ENCODE results near the gene CAPN7.

Gene CAPN7

DNA sequence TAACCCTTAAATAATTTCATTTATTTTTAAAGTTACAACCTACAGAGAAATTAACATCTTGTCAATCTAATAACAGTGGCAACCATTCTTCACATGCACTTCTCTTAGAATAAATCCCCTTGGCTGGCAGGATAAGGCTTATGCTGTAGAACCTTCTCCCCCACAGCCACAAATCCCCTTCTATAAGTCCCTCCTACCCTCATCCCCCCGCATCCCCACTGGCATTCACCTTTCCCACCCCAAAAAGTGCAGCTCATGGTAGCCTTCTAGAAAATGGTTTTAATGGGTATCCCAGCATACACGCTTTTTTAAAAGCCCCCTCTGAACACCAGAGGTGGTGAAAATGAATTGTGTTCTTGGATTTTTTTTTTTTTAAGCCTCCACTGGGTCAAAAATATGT is 49.2 kb downstream of the CAPN7 start:
- DNase-seq, result no peak

DNA sequence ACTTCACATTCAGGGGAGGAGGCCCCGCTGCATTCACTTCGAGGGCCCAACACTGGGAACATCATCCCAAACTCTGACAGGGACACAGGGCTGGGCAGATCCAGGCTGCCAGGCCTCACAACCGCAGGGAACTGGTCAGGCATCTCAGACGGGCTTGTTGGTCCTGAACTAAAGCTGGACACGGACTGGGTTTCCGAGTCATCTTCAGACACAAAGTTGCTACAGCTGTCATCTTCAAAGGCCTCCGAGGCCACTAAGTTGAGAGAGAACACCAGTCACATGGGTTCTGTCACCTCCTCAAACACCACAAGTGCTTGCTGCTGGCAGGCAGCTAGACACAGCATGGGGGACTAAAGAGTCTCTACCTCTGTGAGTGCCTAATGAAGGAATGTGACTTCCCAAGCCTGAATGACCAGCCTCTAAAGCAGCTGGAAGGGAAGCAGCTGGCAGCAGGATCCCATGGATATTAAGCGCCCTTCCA is 50.9 kb downstream of the CAPN7 start:
- no peak for DNase-seq

DNA sequence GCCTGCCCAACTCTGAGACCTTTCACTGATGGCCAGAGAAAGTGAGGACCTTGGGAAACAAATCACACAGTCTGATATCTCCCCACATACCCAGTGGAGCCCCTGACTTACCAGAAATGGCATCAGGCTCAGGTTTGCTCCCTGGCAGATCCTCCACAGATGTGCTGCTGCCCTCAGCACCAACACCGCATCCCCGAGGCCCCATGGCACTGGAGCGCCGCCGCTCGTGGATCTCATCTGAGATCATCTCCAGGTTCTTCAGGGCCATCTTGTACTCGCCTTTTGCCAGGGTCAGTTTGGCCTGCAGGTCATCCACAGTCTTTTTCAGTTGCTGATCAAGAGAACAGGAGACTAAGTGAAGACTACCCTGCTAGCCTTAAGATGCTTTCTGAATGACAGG is 52.7 kb downstream of the CAPN7 start:
- DNase-seq, result no peak

DNA sequence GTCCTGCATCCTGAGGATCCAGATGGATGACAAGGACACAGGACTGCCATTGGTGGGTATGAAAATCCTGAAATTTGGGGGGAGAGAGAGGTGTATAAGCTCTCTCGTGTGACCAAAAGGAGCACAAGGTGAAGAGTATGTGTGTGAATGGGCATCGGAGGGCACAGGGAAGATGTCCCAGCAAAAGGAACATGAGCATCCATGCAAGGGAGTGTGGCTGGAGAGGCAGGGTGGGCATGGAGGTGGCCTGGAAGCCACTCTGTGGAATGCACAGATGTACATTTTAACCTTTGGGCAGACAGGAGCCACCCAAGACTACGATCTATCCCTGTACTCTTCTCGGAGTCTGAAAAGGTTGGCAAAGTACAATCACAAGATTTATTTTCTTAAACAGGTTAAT is 54.5 kb downstream of the CAPN7 start:
- no peak for DNase-seq

DNA sequence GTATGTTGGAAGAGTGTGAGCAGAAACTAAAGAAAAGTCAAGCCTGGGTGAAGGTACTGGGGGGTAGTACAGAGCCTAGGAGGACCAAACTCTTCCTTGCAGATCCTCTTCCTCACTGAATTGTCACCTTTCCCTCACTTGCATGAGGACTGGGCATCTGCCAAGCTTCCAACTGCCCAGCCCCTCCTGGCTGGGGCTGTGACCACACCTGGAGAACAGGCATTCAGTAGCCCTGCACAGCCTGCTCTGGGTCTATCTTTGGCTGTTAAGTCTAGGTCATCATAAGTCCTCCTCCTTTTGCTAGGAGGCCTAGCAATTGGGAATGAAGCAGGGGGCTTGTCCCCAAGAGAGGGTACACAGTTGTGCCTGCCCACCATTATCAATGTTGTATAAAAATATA is 55.2 kb downstream of the CAPN7 start:
- DNase-seq, result no peak

DNA sequence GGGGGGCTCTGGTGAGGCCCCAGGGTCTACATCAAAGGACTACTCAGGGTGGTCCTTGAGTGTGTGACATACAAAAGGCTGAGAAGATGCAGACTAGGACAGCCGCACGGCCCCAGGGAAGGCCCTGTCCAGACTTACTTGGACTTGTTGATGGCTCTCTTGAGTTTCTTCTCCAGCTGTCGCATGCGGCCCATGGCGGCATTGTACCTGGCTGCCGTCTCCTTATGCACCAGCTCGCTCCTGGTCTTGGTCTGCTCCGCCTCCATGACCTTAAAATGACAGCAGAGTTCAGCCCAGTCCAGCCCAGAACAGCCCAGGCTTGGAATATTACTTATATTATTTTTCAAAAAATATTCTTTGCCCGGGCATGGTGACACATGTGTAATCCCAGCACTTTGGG is 56.0 kb downstream of the CAPN7 start:
- no peak for DNase-seq

DNA sequence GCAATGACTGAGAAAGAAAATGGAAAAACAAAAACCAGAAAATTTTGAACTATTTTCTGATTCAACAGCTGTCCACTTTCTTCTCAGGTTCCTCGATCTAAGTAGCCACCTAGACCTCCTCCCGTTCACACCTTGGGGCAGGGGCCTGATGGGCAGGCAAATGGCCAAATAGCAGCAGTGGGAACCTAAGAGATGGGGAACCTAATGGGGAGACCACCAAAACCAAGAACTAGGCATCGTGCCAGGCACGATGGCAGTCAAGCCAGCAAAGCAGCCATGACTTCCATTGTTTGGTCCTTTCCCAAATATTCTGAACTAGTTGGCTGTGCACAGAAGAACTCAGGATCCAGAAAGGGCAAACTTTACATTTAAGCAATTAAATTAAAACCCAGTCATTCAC is 57.1 kb downstream of the CAPN7 start:
- no peak for DNase-seq

DNA sequence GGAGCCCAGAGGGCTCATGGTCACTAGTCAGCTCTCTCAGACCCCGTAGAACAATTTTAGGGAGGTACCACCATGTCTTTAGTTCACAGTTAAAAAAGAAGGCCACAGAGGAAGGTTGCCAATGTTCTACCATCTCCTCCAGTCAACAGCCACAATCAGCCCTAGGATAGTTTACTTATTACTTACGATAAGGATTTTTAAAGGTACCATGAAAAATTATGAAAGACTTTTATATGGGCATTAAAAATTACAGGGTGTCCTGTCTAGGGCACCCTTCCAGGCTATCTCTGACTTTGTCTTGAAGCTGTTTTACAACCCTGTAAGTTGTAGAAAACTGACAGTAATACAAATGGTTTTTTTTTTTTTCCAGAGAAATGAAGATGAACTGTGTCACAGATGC is 57.9 kb downstream of the CAPN7 start:
- no peak for DNase-seq

DNA sequence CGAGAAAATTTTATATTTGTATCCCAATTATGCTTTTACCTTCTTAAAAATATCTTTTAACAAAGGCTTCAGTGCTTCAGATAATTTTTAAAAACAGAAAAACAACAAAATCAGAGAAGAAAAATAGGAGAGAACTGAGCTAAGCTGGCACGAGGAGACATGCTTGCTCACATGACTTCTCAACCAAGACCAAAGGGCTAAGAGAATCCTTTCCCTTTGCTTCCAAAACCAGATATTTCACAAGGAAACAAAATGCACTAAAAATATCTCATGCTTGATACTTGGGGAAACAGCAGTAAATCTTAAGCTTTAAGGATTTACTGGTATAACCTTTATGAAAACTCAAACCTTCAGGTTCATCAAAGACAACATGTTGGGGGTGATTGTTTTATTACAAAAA is 58.4 kb downstream of the CAPN7 start:
- no peak for DNase-seq

DNA sequence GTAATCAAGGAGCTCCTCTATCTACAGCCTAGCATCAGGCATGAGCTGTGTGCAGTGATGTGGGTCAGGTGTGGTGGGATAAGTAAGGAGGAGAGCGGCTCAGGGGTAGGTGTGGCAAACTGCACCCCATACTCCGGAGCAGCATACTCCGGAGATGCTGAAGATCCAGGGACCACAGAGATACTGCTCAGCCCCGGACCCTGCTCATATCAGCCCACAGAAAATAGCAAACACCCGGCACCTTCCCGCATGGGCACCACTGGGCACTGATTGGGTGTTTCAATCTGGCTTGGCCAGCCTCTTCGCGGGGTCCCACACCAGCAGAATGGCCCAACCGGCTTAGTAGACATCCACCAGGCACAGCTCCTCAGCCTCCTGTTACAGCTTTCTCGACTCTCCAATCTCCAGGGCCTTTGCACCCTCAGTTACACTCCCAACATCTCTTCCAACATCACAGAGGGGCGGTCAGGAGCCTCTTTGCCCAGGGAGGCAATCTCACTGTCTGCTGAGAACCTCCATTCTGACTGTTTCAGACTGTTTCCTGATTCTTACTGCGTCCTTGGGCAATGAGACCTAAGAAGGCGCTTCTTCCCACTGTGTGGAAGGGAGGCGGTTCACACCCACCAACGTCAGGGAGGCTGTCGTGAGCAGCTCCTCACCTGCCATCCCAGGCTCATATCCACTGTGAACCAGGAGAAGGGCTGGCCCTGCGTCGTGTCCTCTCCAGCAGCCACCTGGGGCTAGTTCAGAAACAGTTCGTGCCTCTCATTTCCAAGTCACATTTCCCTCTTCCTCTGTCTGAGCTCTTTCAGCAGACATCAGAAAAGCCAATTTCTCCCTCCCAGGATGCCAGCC is 59.8 kb downstream of the CAPN7 start:
- no peak for DNase-seq

DNA sequence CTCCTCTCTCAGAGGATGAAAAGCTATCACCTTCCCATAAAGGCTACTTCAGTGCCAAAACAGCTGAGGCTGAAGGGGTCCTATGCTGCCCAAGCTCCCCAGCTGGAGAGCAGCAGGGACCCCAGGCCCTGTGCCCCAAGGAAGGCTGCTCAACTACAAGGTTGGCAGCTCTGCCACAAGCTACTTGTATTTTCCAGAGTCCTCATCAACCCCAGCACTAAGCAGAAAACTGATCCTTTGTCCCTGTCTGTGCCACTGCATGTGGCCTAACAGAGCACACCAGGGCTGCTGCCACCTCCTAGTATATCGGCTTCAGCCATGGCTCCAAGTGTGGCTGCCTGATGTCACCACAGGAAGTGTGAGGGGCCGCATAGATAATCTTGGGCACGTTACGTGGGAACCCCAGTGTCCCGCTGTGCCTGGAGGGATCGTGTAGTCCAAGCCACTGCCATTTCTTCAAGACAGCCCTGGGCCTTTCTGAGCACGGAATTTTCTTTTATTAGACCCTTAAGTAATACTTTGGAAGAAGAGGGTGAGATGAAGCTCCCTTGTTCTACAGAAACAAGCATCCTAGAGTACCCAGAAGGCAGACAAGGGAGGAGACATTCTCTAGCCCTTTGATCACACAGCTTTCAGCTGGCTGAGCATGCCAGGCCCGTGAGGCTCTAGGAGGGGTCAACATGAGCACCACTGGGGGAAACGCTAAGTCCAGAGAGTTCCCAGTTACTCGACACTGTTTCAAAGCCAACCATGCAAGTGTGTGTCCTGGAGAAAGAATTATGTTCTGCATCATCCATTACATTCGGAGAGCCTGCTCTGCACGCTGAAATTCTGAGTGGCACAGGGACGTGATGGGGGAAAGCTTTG is 60.7 kb downstream of the CAPN7 start:
- DNase-seq, result no peak

DNA sequence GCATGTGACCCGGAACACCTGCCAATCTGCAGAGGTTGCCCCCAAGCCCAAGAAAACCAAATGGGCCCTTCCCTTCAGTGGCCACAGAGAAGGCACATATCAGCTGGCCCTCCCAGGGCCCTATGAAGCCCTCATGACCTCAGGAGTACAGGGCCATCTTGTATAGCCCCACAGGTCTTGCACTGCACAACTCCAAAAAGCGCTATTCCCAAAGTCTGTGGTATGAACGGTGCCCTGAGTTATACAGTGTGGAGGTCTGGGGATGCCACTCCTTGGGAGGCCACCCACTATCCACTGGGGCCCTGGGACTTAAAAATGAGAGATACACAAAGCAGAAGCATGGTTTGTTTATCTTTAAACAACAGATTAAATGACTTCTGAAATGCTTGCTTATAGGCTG is 61.5 kb downstream of the CAPN7 start:
- DNase-seq, result no peak

DNA sequence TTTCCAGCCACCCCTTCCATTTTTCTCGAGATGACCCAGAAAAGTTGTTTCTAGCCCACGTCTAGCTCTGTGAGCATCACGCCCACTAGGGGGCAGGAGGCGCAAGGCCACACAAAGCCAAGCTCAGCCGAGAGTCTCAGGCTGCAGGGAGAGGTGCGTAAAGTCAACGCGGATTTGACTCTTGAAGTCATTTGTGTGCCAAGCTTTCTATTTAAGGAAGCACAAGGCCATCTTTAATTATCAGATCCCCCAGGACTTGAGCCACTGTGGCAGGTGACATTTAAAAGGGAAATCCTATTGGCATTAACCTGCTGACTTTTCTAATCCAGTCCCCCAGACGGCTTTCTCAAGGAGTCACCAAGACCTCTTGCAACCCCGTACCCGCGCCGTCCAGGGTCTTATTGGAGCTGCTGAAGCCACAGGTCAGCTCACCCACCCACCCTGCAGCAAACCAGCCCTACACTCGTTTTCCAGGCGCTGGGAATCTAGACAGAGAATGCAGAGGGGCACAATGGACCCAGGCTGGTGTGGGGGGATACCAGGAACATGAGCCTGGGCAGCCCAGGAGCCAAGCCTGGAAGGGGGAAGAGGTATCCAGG is 62.1 kb downstream of the CAPN7 start:
- peak; percentile 91 for DNase-seq

DNA sequence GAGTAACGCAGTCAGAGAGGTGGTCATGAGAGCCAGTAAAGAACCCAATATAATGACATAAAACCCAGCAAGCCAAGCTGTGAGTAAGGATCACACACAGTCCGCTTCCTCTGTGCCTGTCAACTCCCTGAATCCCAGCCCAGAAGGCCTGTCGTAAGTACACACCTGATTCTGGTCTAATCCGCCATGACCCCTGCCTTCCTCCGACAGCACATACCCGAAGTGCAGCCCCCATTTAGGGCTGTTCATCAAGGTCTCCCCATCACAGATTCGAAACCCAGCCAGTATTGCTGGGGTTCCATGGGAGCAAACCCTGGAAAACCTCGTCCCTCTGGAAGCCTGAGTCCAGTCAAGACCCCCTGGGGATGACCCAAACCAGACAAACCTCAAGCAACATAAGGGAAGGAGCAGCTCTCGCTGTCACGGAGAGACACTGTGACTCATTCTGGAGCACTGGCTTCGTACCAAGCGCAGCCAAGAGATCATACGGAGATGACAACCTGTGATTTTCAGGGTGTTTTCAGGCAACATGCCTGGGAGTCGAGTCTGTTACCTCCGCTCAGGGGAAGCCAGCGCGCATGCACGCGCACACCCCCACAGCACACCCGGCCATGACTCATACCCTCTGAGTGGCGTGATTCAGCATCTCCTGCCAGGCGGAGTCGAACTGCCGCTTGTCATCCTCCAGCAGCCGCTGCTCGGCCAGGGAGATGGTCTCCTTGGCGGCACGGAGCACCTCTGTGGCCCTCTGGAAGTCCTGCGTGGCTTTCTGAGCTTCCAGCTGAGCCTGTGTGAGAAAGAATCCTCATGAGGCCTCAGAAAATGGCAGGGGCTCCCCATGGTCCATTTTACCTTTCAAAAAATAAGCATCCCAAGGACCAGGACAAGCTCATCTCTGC is 63.3 kb downstream of the CAPN7 start:
- peak; percentile 92 for DNase-seq

DNA sequence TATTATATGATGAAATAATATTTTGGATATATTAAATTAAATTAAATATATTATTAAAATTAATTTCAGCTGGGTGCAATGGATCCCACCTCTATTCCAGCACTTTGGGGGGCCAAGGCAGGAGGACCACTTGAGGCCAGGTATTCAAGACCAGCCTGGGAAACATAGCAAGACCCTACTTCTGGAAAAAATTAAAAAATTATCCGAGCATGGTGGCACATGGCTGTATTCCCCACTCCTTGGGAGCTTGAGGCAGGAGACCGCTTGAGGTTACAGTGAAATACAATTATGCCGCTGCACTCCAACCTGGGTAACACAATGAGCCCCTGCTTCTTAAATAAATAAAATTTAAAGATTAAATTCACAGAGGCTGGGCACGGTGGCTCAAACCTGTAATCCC is 65.0 kb downstream of the CAPN7 start:
- no peak for DNase-seq

DNA sequence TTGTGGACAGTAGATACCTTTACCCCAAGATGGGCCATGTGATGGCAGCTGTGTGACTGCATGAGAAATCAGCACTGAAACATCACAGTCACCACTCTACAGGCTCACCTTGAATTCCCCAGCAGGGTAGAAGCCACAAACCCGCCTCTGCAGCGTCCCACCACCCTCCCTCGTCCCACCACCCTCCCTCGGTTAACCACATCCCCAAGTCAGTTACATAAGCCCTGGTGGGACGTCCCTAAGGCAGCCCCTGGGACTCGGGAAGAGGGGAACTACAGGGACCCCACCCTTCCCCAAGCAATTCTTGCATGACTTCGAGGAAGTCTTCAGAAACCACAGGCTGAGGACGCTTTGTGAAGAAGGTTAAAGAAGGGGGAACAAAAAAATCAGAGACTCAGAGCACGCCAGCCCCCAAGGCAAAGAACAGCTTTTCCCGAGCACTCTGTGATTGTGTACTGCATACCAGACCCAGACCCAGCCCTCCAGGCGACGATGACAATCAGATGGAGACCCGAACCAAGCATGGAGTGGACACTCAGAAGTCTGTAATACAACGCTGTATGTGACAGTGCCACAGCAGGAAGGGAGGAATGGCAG is 65.8 kb downstream of the CAPN7 start:
- peak; percentile 89 for DNase-seq

DNA sequence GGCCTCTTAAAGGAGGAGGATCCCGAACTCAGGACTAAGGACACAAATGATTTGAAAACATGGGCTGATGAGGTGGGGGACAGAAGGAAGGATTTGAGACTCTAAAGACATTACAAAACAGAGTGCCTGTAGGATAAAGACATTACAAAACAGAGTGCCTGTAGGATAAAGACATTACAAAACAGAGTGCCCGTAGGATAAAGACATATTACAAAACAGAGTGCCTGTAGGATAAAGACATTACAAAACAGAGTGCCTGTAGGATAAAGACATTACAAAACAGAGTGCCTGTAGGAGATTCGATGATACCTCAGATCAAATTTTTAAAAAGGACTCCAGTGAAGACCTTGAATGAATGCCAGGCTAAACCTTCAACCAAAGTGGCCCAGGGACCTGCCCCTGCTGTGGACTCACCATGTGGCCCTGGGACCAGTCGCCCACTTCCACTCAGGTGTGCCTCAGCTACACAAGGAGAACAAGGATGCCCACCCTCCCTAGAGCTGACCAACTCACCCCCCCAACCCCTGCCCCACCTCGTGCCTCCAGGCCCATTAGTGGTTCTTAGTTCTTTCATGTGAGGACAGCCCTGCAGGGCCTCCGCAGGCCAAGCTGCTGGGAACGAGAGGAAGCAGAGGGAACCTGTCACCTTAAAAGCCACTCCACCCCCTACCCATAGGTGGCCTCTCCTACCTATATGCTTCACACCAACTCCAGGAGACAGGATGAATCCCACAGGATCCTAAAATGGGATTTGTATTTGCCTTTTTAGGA is 66.6 kb downstream of the CAPN7 start:
- peak; percentile 25 for DNase-seq

DNA sequence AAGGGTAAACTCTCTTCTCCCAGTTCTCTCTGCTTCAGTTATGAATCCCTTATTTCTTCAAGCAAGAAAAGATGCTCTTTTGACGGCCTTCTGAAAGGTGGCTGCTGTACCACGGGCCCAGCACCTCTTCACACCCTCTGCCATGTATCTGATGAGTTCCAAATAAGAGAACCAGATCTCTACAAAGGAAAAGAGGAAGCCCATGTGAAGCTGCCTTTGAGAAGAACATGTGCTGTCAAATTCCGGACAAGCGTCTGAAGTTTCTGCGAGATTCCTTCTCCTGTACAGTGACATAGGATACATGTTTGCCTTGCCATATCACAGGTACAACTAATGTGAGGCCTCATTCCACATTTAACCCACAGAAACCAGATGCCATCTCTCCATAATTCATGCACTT is 67.2 kb downstream of the CAPN7 start:
- DNase-seq, result no peak

DNA sequence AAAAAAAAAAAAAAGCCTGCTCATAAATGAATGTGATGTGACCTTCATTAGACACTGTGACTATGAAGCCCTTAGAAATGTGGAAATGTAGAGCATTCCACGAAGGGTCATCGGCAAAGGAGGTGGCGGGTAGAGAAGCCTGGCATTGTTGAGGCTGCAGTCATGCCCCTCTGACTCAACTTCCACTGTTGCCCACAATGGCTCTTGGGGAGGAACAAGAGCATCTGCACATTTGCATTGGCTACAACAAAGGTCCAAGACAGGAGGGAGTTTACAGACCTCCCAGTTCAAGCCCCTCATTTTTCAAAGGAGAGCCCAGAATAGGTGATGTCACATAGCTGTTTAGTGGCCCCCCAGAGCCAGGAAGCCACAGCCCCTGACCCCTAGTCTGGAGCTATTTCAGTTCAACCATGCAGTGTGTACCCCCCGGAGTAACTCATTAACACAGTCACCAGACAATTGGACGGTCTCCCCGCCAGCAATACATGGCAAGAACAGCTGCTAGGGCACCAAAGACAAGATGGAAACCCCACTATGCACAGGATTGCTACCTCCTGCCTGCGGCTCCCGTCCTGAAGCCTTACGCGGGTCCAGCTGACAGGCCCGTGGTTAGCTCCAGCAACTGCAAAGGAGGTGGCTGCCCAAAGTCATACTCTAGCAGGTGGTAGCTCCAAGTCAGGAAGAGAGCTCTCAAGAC is 70.1 kb downstream of the CAPN7 start:
- DNase-seq, result no peak

DNA sequence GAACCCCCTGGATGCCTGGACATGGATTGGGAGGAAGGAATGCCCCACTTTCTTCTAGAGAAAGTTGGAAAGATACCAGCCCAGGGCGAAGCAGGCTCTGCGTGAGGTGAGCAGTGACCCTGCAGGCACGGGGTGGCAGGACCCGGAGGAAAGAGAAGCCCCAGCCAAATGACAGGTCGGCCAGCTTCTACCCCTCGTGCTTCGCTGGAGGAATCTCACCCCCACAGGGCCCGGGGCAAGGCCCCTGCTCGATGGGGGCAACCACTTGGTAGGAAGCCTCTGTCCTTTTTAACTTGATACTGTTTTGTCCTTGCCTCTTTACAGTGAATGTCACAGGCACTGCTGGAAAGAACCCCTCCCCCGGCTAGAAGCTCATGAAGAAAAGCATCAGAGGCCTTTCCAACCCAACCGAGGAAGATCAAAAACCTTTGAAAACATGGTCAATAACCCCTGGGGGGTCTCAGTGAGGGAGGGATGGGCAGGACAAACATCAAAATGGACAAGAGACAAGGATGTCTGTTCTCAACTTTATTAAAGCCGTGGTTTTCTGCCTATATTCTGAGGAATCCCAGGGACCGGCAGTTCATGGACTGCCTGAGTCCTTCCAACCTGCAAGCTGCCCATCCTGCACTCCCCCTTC is 71.9 kb downstream of the CAPN7 start:
- DNase-seq, result no peak

All from CD4-positive, alpha-beta T cell treated with Interleukin-17A for 4 hours (primary cell).